Measurements from ENCODE around the gene PDE8A. TPM values are rescaled to one million over a fixed set of nuclear protein-coding genes. Genes with fewer than 3 reads are reported as not detected.

Gene PDE8A
- total and polyA plus RNA-seq, 12 donors = 10.9 to 46.7 (median 17.4) TPM

DNA sequence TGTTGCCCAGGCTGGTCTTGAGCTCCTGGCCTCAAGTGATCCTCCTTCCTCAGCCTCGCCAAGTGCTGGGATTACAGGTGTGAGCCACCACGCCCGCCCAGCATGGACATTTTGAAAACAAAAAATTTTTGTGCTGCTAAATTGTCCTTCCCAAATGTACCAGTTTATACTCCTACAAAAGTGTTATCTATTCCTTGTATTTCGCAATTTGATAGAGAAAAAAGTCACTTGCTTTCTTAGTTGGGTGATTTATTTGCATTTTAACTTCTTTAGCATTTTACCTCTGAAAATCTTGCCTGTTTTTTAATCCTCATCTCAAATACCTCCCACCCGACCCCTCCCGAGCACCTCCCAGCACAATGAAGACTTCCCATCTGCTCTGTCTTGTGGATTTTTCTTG is 46.8 kb downstream of the PDE8A start:
- TF ChIP-seq, protein P1, sequence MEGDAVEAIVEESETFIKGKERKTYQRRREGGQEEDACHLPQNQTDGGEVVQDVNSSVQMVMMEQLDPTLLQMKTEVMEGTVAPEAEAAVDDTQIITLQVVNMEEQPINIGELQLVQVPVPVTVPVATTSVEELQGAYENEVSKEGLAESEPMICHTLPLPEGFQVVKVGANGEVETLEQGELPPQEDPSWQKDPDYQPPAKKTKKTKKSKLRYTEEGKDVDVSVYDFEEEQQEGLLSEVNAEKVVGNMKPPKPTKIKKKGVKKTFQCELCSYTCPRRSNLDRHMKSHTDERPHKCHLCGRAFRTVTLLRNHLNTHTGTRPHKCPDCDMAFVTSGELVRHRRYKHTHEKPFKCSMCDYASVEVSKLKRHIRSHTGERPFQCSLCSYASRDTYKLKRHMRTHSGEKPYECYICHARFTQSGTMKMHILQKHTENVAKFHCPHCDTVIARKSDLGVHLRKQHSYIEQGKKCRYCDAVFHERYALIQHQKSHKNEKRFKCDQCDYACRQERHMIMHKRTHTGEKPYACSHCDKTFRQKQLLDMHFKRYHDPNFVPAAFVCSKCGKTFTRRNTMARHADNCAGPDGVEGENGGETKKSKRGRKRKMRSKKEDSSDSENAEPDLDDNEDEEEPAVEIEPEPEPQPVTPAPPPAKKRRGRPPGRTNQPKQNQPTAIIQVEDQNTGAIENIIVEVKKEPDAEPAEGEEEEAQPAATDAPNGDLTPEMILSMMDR (IDR thresholded peaks at IDR 0.05) = no peak

DNA sequence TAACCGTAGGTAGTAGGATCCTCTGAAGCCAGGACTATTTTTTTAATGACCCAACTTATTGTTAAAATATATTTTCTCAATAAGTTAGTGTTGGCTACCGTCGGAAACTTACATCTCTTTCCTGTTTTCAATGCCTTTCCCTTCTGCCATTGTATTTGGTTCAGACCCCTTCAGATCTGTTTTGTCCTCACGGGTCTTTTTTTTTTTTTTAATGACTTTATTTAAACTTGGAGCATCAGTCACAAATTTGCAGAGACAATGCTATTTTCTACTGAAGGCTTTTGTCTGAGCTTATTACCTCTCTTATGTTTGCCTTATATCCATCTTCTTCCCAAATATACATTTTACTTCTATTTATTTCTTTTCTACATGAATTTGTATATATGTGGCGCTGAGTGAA is 47.6 kb downstream of the PDE8A start:
- peaks cover 14 to 97% (median 90%) of the 10 kb centered on the region in 9 donors for H3K4me1 ChIP-seq
- H3K9me3 ChIP-seq = no peaks in the 10 kb centered on the region
- H3K36me3 ChIP-seq = no peaks in the 10 kb centered on the region
- H3K27ac ChIP-seq = peak overlapping the region in 1 of 10 donors; percentile 3
- intact Hi-C loops (cut with DNase I) = loop anchor here in 1 of 10 donors (5.0 kb wide), 1 partner anchor 47 kb away; the partner anchor contains the start of gene PDE8A
- no peak overlapping the region for H3K4me3 ChIP-seq
- no peak for DNase-seq
- no peak for ATAC-seq
- no peaks in the 10 kb centered on the region for H3K27me3 ChIP-seq
- 79 to 80% methylated on average over 5 of the region's 5 CpGs for WGBS, 2 donors
- TF ChIP-seq, protein P1 (IDR thresholded peaks at IDR 0.05) = no peak

More for the DNA sequence above, 46.8 kb downstream of the PDE8A start:
- no peaks in the 10 kb centered on the region for H3K9me3 ChIP-seq
- no peaks in the 10 kb centered on the region for H3K27me3 ChIP-seq
- peaks cover 13 to 97% (median 83%) of the 10 kb centered on the region in 9 donors for H3K4me1 ChIP-seq
- WGBS, 2 donors = 79 to 94% methylated on average over 6 of the region's 6 CpGs
- peak overlapping the region in 1 of 10 donors; percentile 3 for H3K27ac ChIP-seq
- H3K36me3 ChIP-seq = no peaks in the 10 kb centered on the region
- no peak for ATAC-seq
- intact Hi-C loops (cut with DNase I) = loop anchor here in 1 of 10 donors (5.0 kb wide), 1 partner anchor 46 kb away; the partner anchor contains the start of gene PDE8A
- no peak for DNase-seq
- no peak overlapping the region for H3K4me3 ChIP-seq

DNA sequence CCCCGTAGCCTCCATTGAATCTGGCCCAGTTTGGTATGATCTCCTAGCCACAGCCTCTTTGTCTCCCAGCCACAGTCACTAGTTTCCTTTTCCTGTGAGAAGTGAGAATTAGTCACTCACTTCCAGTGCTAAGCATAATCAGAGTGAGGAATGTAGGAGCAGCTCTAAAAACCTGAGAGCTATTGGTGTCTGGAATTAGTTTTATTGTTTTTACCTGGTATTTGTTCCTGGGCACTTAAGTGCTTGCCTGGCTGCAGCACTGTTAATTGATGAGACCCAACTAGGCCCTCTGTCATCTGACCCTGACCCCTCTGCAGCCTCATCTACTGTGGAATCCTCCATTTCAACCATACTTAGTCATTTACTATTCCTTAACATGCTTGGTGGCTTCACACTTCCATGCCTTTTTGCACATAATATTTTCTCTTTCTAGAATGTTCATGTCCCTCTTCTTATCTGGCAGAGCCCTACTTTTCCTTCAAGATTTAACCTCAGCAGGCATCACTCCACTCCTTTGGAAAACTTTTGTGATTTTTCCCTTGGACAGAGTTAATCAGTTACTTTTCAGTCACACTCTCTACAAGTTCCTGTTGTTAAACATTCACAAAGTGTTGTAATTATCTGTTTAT is 48.8 kb downstream of the PDE8A start:
- peak in 4 of 8 donors; percentile 32 to 71 (median 56) for ATAC-seq
- WGBS, 2 donors = 67% methylated on average over 1 of the region's 1 CpG
- Histone ChIP-seq H3K4me3 (no peak overlapping the region), H3K27ac (peak overlapping the region in 5 of 10 donors; percentile 5 to 67 (median 51)), H3K4me1 (peaks cover 14 to 88% (median 80%) of the 10 kb centered on the region in 9 donors), H3K9me3 (no peaks in the 10 kb centered on the region), H3K36me3 (no peaks in the 10 kb centered on the region), H3K27me3 (no peaks in the 10 kb centered on the region)
- intact Hi-C loops (cut with DNase I) = loop anchor here in 4 of 10 donors (5.0 to 10.0 kb wide), 3 partner anchors 38 to 56 kb away; partner anchors contain the start of gene PDE8A (in 2 of the 4)
- DNase-seq = no peak
- TF ChIP-seq, protein P1 (IDR thresholded peaks at IDR 0.05) = no peak

DNA sequence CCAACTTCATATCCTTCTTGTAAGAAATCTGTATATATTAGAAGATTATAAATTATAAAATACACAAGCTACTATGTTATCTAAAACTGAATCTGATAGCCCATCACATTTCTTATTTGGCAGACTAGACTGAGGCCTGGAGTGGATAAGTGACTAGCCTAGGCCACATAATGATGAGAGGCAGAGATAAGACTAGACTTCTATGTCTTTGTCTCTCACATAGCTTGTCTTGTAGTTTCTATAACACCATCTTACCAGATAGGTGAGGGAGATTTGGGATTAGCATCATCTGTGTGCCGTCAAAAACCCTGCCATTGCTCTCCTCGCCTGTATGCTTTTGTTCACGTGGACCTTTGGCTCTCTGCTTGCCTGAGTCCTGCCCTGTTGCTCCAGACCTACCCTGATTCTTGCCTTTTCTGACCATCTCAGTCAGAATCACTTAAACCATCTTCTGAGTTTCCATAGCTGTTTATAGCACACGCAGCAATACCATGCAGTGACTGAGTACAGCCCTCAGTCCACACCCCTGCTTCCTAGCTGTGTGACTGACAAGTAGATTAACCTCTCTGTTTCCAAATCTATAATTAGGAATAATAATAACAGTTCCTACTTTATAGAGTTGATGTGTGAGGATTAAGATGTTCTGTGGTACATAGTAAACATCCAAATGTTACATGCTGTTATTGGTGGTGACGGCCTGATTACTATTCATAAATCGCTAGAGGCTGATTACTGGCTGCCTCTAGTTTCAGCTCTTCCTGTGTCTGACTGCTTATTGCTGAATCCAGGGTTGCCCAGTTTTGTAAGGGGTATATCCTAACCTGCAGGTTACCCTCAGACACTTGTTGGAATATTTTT is 49.7 kb downstream of the PDE8A start:
- Histone ChIP-seq H3K4me1 (peaks cover 7 to 85% (median 75%) of the 10 kb centered on the region in 9 donors), H3K27ac (peak overlapping the region in 4 of 10 donors; percentile 33 to 63 (median 44)), H3K9me3 (no peaks in the 10 kb centered on the region), H3K36me3 (no peaks in the 10 kb centered on the region), H3K4me3 (no peak overlapping the region), H3K27me3 (no peaks in the 10 kb centered on the region)
- DNase-seq (no peak), ATAC-seq (no peak)
- TF ChIP-seq, protein P1 (IDR thresholded peaks at IDR 0.05) = no peak
- intact Hi-C loops (cut with DNase I) = loop anchor here in 4 of 10 donors (5.0 to 10.0 kb wide), 3 partner anchors 39 to 57 kb away; partner anchors contain the start of gene PDE8A (in 2 of the 4)
- 83 to 91% methylated on average over 6 of the region's 6 CpGs for WGBS, 2 donors

Data from heart right ventricle (tissue), 16 donors.